Measurements from ENCODE around the gene RELL1. TPM values are rescaled to one million over a fixed set of nuclear protein-coding genes. Genes with fewer than 3 reads are reported as not detected.

RELL1 gene
- total RNA-seq, 2 experiments from 2014 or later, result 15.0 to 16.0 TPM

- Mint-ChIP-seq H3K4me1 (ENCODE audit: low read depth) (no peaks in the 10 kb centered on the region), H3K27ac (no peak overlapping the region), H3K27me3 (no peaks in the 10 kb centered on the region)
These were observed 117.7 kb downstream of the RELL1 start for GRCh38 chr4:37568489-37568888.

GRCh38 chr4:37567836-37568235 lies 118.3 kb downstream of the RELL1 start:
- intact Hi-C loops (cut with micrococcal nuclease), result no loop called here
- Mint-ChIP-seq H3K27me3 (no peaks in the 10 kb centered on the region), H3K4me1 (ENCODE audit: low read depth) (no peaks in the 10 kb centered on the region), H3K4me3 (no peak overlapping the region), H3K9me3 (no peaks in the 10 kb centered on the region), H3K36me3 (no peaks in the 10 kb centered on the region), H3K27ac (no peak overlapping the region)
- POLR2A ChIA-PET, result no interaction called here
- CTCF ChIA-PET, result interaction anchor here (0.6 to 4.0 kb wide), 5 partner anchors 17 to 115 kb away, joined by 3 to 39 read pairs (median 3); a partner anchor contains a TSS
- DNase-seq, result no peak

More at GRCh38 chr4:37568489-37568888, 117.7 kb downstream of the RELL1 start:
- Mint-ChIP-seq H3K36me3 (no peaks in the 10 kb centered on the region), H3K4me3 (no peak overlapping the region), H3K9me3 (no peaks in the 10 kb centered on the region)
- CTCF ChIA-PET, result interaction anchor here (1.4 kb wide), 1 partner anchor 115 kb away, joined by 5 read pairs; a partner anchor contains a TSS
- intact Hi-C loops (cut with micrococcal nuclease), result no loop called here
- DNase-seq, result no peak
- POLR2A ChIA-PET, result no interaction called here

GRCh38 chr4:37562592-37562991 lies 123.6 kb downstream of the RELL1 start:
- intact Hi-C loops (cut with micrococcal nuclease), result no loop called here
- Mint-ChIP-seq H3K27me3 (no peaks in the 10 kb centered on the region), H3K36me3 (no peaks in the 10 kb centered on the region), H3K4me3 (no peak overlapping the region), H3K9me3 (no peaks in the 10 kb centered on the region), H3K4me1 (ENCODE audit: low read depth) (no peaks in the 10 kb centered on the region), H3K27ac (no peak overlapping the region)
- ChIA-PET POLR2A (no interaction called here), CTCF (no interaction called here)
- DNase-seq, result no peak

GRCh38 chr4:37561803-37562207 lies 124.4 kb downstream of the RELL1 start:
- Mint-ChIP-seq H3K27ac (no peak overlapping the region), H3K4me3 (no peak overlapping the region), H3K9me3 (no peaks in the 10 kb centered on the region), H3K4me1 (ENCODE audit: low read depth) (no peaks in the 10 kb centered on the region), H3K36me3 (no peaks in the 10 kb centered on the region), H3K27me3 (no peaks in the 10 kb centered on the region)
- ChIA-PET CTCF (no interaction called here), POLR2A (no interaction called here)
- intact Hi-C loops (cut with micrococcal nuclease), result no loop called here
- DNase-seq, result no peak

- Mint-ChIP-seq H3K27me3 (no peaks in the 10 kb centered on the region), H3K36me3 (no peaks in the 10 kb centered on the region), H3K4me3 (no peak overlapping the region), H3K9me3 (no peaks in the 10 kb centered on the region), H3K27ac (no peak overlapping the region), H3K4me1 (ENCODE audit: low read depth) (no peaks in the 10 kb centered on the region)
- intact Hi-C loops (cut with micrococcal nuclease), result no loop called here
- CTCF ChIA-PET, result no interaction called here
- POLR2A ChIA-PET, result no interaction called here
- no peak for DNase-seq
These were observed 124.9 kb downstream of the RELL1 start for GRCh38 chr4:37561196-37561802.

Other genes starting within 250 kb of the RELL1 start
- gene PGM2, start 140.3 kb upstream of the RELL1 start, total RNA-seq, result 10 to 100 TPM; 65.7 to 66.0 TPM
- gene TBC1D1, start 204.7 kb upstream of the RELL1 start, total RNA-seq, result 10 to 100 TPM; 67.6 to 70.4 TPM